ENCODE measurements around the gene ZGPAT.

DNA sequence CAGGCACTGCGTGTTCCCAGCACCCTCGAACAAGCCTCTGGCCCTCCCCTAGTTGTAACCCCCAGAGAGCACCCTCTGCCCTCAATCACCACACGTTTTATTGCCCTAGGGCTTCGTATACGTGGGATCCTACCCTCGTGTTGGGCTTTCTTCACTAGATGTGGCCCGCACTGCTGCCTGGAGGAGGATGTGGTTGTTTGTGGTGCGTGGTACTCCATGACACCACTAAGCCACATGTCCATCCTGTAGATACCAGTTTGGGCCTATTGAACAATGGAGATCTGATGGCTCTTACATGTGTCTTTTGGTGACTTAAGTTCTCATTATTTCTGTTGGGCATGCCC, 48.8 kb downstream of the ZGPAT start:
- TF ChIP-seq, protein P1, sequence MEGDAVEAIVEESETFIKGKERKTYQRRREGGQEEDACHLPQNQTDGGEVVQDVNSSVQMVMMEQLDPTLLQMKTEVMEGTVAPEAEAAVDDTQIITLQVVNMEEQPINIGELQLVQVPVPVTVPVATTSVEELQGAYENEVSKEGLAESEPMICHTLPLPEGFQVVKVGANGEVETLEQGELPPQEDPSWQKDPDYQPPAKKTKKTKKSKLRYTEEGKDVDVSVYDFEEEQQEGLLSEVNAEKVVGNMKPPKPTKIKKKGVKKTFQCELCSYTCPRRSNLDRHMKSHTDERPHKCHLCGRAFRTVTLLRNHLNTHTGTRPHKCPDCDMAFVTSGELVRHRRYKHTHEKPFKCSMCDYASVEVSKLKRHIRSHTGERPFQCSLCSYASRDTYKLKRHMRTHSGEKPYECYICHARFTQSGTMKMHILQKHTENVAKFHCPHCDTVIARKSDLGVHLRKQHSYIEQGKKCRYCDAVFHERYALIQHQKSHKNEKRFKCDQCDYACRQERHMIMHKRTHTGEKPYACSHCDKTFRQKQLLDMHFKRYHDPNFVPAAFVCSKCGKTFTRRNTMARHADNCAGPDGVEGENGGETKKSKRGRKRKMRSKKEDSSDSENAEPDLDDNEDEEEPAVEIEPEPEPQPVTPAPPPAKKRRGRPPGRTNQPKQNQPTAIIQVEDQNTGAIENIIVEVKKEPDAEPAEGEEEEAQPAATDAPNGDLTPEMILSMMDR (IDR thresholded peaks at IDR 0.05), result no peak
- TF ChIP-seq EP300 (IDR thresholded peaks at IDR 0.05) (no peak), POLR2A (IDR thresholded peaks at IDR 0.05) (no peak)
